Suppressor macrophage treated with lipopolysaccharide for 4 hours (primary cell): Measurements from ENCODE around the gene ZNF778.
"Not testable (repeated sequence)": the region's sequence is repeated elsewhere in the genome, so short reads cannot be mapped to it uniquely, and the experiment has no call there.

ENCODE experiments used
- DNase-seq: peaks from one replicate; pipeline ENCODE4 v3.0.0-alpha.2; 2020

The ZNF778 gene

DNA sequence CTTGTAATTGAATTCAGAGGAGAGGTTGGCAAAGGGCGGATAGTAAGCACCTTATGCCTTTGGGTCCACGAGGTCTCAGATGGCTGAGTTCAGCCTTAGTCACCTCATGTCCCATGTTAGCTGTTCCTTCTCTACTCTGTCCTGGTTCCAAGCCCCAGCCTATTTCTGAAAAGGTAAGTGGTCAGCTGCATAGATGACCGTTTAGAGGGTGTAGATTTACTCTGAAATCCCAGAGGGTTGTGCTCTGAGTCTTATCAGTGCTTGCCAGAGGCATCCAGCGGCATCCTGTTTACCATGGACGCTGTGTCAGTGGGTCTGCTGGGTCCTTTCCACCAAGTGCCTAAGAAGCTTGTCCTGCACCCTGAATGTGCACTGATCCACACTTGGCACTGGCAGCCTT is 1.9 kb downstream of the ZNF778 start:
- no peak for DNase-seq

DNA sequence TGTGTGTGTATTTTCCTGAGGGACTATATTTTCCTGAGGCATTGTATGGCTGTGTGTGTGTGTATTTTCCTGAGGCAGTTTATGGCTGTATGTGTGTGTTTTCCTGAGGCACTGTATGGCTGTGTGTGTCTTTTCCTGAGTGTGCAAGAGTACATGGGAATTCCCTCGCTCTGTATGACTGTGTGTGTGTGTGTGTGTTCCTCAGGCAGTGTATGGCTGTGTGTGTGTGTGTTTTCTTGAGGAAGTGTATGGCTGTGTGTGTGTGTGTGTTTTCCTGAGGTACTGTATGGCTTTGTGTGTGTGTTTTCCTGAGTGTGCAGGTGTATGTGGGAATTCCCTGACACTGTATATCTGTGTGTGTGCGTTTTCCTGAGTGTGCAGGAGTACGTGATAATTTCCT is 4.1 kb downstream of the ZNF778 start:
- no peak for DNase-seq

DNA sequence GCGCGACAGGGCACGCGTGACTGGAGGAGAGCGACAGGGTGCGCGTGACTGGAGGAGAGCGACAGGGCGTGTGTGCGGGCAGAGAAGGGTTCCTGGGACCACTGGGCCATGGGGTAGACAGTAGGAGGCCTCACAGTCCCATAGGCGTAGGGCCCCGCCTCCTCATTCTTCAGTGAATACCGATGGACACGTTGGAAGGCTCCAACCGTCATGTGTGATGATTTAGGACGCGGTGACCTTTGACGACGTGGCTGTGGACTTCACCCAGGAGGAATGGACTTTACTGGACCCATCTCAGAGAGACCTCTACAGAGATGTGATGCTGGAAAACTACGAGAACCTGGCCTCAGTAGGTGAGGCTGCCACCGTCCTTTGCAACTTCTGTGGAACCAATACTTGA is 5.4 kb downstream of the ZNF778 start:
- DNase-seq, result no peak

DNA sequence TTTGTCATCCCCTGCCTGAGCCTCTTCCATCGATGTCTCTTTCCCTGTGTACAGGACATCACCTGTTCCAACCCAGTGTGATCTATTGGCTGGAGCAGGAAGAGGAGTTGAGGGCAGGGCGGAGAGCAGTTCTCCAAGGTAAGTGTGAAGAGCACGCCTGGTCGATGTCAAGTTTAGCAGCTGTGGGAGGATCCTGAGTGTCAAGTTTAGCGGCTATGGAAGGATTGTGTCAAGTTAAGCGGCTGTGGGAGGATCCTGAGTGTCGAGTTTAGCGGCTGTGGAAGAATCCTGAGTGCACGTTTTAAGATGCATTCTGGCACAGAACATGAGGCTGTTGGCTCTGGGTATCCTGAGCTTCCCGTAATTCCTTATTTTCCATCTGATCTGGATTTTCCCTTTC is 7.2 kb downstream of the ZNF778 start:
- DNase-seq, result no peak

- no peak for DNase-seq
Observed at GRCh38 chr16:89230255-89230654, 12.8 kb downstream of the ZNF778 start.

GRCh38 chr16:89232107-89232506 is 14.6 kb downstream of the ZNF778 start:
- no peak for DNase-seq

- peak; percentile 17 for DNase-seq
Observed at GRCh38 chr16:89233678-89234490, 16.4 kb downstream of the ZNF778 start.

GRCh38 chr16:89237733-89238132 is 20.2 kb downstream of the ZNF778 start:
- DNase-seq, result no peak

GRCh38 chr16:89241187-89242007 is 23.9 kb downstream of the ZNF778 start:
- peak; percentile 65 for DNase-seq

DNA sequence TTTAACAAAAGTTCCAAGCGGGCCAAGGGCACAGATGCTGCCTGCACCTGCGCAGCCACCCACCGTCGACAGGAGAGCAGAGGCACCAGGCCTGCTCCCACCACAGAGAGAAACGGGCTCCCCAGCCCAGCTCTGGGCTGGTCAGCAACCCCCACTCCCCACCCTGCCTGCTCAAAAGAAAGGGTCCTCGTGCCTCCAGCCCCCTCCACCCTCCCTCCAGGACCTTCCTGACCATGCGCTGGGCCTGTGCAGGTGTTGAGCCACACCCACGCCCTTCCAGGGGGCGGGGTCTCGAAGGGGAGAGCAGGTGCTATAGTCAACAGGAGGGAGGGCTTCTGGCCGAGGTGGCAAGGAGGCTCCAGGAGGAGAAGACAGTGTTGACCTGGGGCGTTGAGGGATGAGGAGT is 25.3 kb downstream of the ZNF778 start:
- no peak for DNase-seq

DNA sequence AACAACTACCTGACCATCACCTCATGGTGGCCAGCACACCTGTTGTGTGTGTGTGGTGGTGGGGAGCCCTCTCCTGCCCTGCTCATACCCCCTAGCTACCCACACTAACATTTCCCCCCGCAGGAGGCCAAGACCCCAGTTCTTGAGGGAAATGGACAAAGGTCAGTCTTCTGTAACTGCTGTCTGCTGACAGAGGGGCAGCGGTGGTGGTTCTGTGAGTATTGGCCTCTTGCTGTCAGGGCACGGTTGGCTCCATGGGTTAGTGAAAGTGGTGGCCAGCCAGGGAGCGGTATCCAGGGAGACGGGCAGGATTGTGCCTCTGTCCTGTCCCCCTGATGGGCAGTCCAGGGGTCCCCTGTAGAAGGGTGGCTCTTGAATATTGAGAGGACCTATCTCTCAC is 26.2 kb downstream of the ZNF778 start:
- no peak for DNase-seq

DNA sequence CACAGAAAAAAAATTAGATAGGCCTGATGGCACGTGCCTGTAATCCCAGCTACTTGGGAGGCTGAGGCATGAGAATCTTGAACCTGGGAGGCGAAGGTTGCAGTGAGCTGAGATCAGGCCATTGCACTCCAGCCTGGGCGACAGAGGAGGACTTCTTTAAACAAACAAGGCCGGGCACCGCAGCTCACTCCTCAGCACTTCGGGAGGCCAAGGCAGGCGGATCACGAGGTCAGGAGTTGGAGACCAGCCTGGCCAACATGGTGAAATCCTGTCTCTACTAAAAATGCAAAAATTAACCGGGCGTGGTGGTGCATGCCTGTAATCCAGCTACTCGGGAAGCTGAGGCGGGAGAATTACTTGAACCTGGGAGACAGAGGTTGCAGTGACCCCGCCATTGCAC is 26.8 kb downstream of the ZNF778 start:
- DNase-seq, result not testable (repeated sequence)

- DNase-seq, result no peak
Observed at GRCh38 chr16:89244754-89245153, 27.3 kb downstream of the ZNF778 start.

GRCh38 chr16:89246383-89246902 is 28.9 kb downstream of the ZNF778 start:
- no peak for DNase-seq

GRCh38 chr16:89246903-89247733 is 29.6 kb downstream of the ZNF778 start:
- DNase-seq, result peak; percentile 97

DNA sequence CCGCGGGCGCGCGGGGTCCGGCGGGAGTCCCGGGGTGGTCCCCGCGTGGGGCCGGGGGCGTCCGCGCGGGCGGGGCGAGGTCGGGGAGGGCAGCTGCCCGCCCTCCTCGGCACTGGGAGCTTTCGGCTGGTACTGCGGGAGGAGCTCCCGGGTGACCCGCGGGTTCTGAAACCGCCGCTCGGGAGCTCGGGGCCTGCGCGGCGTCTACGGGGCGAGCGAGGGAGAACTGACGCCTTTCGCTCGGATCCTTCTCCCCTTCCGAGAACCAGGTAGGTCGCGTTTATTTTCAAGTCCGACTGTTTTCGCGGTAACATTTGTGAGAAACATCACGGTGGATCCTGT is 30.2 kb downstream of the ZNF778 start:
- not testable (repeated sequence) for DNase-seq

DNA sequence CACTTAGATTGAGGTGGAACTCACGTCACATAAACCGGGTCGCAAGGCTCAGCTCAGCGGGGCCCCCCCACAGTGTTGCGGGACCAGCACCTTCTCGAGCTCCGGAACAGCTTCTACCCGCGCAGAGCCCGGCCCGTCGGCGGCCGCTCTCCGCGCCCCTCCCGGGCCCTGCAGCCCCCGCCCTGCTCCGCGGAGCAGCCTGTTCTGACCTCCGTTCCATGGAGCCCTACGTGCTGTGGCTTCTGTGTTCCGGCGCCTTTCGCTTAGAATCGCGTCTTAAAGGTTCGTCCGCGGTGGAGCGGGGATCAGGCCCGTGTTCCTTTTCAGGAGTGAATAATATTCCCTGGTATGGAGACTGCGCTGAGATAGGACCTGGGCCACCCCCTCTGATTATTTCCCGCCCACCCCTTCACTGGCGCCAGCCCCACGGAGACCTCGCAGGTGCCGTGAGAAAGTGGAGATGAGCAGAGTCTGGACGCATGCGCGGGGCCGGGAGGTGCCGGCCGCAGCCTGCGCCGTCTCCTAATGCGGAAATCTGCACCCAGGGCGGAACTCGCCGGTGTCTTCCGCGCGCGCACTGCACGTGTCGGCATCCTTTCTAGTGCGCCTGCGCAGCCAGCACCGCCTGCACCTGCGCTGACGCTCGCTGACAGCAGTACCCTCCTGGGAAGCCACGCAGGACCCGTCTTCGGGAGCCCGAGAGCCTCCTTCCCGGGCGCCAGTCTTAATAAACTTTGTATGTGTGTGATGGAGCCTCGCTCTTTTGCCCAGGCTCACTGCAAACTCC is 30.9 kb downstream of the ZNF778 start:
- no peak for DNase-seq

DNA sequence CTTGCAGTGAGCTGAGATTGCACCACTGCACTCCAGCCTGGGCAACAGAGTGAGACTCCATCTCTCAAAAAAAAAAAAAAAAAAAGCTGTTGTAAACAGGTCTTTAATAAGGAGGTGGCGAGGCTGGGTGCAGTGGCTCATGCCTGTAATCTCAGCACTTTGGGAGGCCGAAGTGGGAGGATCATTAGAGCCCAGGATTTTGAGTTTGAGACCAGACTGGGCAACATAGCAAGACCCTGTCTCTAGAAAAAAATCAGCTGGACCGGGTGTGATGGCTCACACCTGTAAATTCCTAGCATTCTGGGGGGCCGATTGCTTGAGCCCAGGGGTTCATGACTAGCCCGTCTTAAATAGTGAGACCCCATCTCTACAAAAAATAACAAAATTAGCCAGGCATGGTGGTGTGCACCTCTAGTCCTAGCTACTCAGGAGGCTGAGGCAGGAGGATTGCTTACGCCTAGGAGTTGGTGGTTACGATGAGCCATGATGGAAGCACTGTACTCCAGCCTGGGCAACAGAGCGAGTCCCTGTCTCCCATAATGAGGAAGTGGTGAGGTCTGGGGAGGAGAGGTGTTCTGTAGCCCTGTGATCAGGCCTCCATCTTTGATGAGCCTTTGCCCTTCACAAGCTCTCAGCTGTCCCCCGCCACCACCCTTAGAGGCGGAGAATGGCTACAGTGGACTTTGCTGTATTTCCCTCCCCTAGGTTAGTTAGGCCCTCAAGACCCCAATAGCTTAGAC is 36.2 kb downstream of the ZNF778 start:
- no peak for DNase-seq

GRCh38 chr16:89256651-89257254 is 39.2 kb downstream of the ZNF778 start:
- peak; percentile 85 for DNase-seq

DNA sequence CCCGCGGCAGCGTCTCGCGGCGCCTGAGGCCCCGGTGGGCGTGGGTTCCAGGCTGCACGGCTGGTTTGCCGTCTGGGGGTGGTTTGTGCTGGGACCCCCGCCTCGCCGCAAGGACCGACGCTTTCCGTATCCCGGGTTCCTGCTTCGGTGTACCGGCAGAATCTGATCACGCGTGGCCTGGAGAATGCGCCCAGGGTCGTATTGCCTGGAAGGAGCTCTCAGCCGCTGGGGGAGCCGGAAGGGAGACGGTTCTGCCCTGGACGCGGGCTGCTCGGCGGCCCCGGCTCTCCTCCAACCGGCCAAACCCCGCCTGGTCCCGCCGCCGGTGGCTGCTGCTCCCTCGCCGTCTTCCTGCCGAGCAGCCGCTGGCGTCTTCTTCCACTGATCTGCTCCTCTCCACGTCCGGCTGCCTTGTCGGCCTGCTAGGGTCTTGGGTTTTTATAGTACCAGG is 39.8 kb downstream of the ZNF778 start:
- DNase-seq, result no peak
